Measurements from ENCODE around the gene ARPC5L.
"Not testable (repeated sequence)": the region's sequence is repeated elsewhere in the genome, so short reads cannot be mapped to it uniquely, and the experiment has no call there.

Gene ARPC5L

DNA sequence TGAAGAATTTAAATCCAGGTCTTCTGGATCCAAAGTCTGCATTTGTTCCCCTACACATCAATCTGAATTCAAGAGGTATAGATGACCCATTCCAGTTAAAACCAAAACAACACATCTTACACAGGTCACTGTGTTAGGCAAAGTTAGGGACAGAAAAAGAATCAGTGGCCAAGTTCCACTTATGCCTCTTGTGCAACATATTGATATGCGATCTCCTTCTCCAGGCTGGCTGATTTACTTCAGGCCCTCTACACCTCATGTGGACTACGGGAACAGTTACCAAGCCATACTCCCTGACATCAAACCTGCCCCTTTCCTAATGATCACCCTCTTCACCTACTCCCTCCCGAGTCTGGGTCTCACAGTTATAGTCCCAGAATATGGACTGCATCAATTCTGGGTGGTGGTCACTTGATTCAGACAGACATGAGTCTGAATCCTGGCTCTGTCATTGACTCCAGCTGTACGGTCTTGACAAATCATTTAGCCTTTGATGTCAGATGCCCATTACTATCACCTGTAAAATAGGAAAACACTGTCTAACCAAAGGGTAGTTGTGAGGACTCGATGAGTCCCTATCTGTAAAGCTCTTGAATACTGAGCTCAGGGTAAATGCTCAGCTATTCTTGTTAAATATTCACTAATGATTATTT lies 52.9 kb downstream of the ARPC5L start:
- H3K4me3 ChIP-seq (ENCODE audit: low read depth, low read length) = no peak overlapping the region
- TF ChIP-seq, protein P1, sequence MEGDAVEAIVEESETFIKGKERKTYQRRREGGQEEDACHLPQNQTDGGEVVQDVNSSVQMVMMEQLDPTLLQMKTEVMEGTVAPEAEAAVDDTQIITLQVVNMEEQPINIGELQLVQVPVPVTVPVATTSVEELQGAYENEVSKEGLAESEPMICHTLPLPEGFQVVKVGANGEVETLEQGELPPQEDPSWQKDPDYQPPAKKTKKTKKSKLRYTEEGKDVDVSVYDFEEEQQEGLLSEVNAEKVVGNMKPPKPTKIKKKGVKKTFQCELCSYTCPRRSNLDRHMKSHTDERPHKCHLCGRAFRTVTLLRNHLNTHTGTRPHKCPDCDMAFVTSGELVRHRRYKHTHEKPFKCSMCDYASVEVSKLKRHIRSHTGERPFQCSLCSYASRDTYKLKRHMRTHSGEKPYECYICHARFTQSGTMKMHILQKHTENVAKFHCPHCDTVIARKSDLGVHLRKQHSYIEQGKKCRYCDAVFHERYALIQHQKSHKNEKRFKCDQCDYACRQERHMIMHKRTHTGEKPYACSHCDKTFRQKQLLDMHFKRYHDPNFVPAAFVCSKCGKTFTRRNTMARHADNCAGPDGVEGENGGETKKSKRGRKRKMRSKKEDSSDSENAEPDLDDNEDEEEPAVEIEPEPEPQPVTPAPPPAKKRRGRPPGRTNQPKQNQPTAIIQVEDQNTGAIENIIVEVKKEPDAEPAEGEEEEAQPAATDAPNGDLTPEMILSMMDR (IDR thresholded peaks at IDR 0.05; ENCODE audit: borderline replicate concordance, insufficient read depth, low read depth, low read length) = no peak

- H3K4me3 ChIP-seq (ENCODE audit: low read depth, low read length) = not testable (repeated sequence)
Observed at GRCh38 chr9:124920394-124920793, 58.5 kb downstream of the ARPC5L start.
